ENCODE measurements around the gene PSMA3. TPM values are rescaled to one million over a fixed set of nuclear protein-coding genes. Genes with fewer than 3 reads are reported as not detected.
"Not testable (repeated sequence)": the region's sequence is repeated elsewhere in the genome, so short reads cannot be mapped to it uniquely, and the experiment has no call there.

Gene PSMA3
- total RNA-seq, 6 donors from 2014 or later = 49.2 to 164 (median 153) TPM

DNA sequence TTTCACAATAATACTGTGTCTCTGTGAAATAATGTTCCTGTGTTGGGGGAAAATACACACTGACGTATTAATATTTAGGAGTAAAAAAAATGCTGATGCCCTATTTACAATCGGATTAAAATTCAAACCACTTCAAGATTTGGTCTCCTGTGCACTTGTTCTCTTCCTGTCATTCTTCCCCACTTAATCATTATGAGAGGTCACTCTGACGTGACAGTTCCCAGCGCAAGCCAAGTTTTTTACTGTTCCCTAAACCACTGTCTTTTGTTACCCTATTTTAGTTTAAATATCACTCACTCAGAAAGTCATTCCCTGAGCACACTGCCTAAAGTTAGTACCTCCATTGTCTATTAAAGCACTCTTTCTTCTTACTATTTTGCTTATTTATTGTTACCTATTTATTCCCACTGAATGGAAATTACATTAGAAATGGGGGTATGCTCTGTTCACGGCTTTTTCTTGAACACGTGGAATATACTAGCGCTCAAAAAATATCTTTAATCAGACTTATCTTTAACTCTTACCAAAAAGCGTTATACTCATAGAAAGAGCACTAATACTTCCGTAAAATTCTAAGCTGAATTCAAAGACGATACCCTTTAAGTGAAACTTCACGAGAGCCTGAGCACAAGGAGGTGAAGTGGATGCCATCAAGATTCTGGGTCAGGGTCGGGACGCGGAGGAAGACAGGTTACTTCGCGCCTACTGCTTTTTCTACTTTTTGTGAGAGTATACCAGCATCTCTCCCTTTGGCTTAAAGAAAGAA lies 670 bp upstream of the PSMA3 start:
- peaks cover 0 to 12% (median 6%) of the 10 kb centered on the region in 4 donors for H3K36me3 ChIP-seq
- peak in 1 of 2 donors; percentile 38 for TF ChIP-seq POLR2AphosphoS5 (IDR thresholded peaks at IDR 0.05)
- TF ChIP-seq EP300 (IDR thresholded peaks at IDR 0.05) = no peak
- 1% methylated on average over 16 of the region's 16 CpGs for WGBS, 2 donors

DNA sequence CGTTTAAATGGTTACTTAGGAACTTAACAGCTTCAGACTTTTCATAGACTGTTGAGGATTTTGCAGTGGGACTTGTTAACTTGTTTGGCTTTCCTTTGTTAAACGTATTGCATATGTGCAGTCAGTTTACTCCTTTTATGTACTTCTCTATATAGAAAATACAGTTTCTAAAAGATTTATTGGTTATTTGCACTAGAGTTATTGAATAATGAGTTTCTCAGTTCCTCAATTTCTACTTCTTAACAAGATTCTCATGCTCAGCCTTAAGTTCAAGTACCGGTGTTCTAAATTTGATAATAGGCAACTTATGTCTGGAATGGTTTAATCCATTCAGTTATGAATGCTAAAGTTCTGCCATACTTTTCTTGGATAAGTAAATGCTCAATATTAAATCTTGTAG lies 919 bp downstream of the PSMA3 start:
- no peak for ATAC-seq (ENCODE audit: low FRiP score in 2 of 2)
- Histone ChIP-seq H3K4me1 (peaks cover 22 to 41% (median 33%) of the 10 kb centered on the region in 4 donors), H3K4me3 (peak overlapping the region; percentile 69 to 88 (median 82)), H3K9me3 (no peaks in the 10 kb centered on the region), H3K36me3 (peaks cover 0 to 25% (median 17%) of the 10 kb centered on the region in 4 donors), H3K27me3 (no peaks in the 10 kb centered on the region), H3K27ac (peak overlapping the region; percentile 94 to 98 (median 96))
- 1 to 4% methylated on average over 3 of the region's 3 CpGs for WGBS, 2 donors
- TF ChIP-seq, protein P1, sequence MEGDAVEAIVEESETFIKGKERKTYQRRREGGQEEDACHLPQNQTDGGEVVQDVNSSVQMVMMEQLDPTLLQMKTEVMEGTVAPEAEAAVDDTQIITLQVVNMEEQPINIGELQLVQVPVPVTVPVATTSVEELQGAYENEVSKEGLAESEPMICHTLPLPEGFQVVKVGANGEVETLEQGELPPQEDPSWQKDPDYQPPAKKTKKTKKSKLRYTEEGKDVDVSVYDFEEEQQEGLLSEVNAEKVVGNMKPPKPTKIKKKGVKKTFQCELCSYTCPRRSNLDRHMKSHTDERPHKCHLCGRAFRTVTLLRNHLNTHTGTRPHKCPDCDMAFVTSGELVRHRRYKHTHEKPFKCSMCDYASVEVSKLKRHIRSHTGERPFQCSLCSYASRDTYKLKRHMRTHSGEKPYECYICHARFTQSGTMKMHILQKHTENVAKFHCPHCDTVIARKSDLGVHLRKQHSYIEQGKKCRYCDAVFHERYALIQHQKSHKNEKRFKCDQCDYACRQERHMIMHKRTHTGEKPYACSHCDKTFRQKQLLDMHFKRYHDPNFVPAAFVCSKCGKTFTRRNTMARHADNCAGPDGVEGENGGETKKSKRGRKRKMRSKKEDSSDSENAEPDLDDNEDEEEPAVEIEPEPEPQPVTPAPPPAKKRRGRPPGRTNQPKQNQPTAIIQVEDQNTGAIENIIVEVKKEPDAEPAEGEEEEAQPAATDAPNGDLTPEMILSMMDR (IDR thresholded peaks at IDR 0.05) = no peak
- TF ChIP-seq POLR2A (IDR thresholded peaks at IDR 0.05) = no peak
- TF ChIP-seq POLR2AphosphoS5 (IDR thresholded peaks at IDR 0.05) = no peak
- TF ChIP-seq EP300 (IDR thresholded peaks at IDR 0.05) = no peak
- DNase-seq = no peak

More for the DNA sequence above, 670 bp upstream of the PSMA3 start:
- Histone ChIP-seq H3K9me3 (no peaks in the 10 kb centered on the region), H3K4me1 (peaks cover 22 to 36% (median 33%) of the 10 kb centered on the region in 4 donors), H3K27ac (peak overlapping the region; percentile 94 to 98 (median 96)), H3K27me3 (no peaks in the 10 kb centered on the region), H3K4me3 (peak overlapping the region; percentile 42 to 88 (median 74))
- DNase-seq = peak in 1 of 2 donors; percentile 32
- peak; percentile 54 to 59 for ATAC-seq (ENCODE audit: low FRiP score in 2 of 2)

DNA sequence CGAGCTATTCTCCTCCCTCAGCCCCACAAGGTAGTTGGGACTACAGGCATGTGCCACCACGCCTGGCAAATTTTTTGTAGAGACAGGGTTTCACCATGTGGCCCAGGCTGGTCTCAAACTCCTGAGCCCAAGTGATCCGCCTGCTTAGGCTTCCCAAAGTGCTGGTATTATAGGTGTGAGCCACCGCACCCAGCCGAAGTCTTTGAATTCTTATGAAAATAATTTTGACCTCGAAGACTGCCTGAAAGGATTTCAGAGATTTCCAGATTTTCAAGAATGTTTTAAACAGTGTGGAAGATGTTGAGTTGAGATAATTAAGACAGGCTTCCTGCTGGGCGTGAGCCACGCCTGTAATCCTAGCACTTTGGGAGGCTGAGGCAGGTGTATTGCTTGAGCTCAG lies 5.0 kb downstream of the PSMA3 start:
- Histone ChIP-seq H3K27me3 (no peaks in the 10 kb centered on the region), H3K9me3 (no peaks in the 10 kb centered on the region), H3K27ac (no peak overlapping the region), H3K4me3 (no peak overlapping the region), H3K36me3 (peaks cover 14 to 64% (median 46%) of the 10 kb centered on the region in 4 donors), H3K4me1 (peaks cover 22 to 32% (median 25%) of the 10 kb centered on the region in 4 donors)
- DNase-seq (no peak), ATAC-seq (ENCODE audit: low FRiP score in 2 of 2) (no peak)
- WGBS, 2 donors = 93% methylated on average over 8 of the region's 8 CpGs
- TF ChIP-seq POLR2AphosphoS5 (IDR thresholded peaks at IDR 0.05) (no peak), EP300 (IDR thresholded peaks at IDR 0.05) (no peak), POLR2A (IDR thresholded peaks at IDR 0.05) (no peak)
- TF ChIP-seq, protein P1 (IDR thresholded peaks at IDR 0.05) = no peak

DNA sequence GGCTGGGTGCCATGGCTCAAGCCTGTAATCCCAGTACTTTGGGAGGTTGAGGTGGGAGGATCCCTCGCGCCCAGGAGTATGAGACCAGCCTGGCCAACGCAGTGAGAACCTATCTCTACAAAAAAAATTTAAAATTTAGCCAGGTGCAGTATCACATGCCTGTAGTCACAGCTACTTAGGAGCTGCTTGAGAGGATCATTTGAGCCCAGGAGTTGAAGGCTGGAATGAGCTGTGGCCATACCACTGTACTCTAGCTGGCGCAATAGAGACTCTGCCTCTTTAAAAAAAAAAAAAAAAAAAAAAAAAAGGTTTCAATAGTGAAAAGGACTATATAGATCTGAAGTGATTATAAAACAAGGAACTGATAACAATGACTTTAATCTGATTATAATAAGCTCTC lies 13.5 kb downstream of the PSMA3 start:
- ATAC-seq (ENCODE audit: low FRiP score in 2 of 2) (peak; percentile 23 to 89), DNase-seq (peak in 1 of 2 donors; percentile 24)
- Histone ChIP-seq H3K4me3 (no peak overlapping the region), H3K4me1 (peaks cover 0 to 9% (median 1%) of the 10 kb centered on the region in 4 donors), H3K27me3 (no peaks in the 10 kb centered on the region), H3K27ac (no peak overlapping the region), H3K36me3 (peaks cover 16 to 97% (median 69%) of the 10 kb centered on the region in 4 donors), H3K9me3 (no peaks in the 10 kb centered on the region)
- TF ChIP-seq, protein P1 (IDR thresholded peaks at IDR 0.05) = no peak
- TF ChIP-seq POLR2AphosphoS5 (IDR thresholded peaks at IDR 0.05) = no peak
- TF ChIP-seq POLR2A (IDR thresholded peaks at IDR 0.05) = no peak
- 67 to 79% methylated on average over 4 of the region's 4 CpGs for WGBS, 2 donors

DNA sequence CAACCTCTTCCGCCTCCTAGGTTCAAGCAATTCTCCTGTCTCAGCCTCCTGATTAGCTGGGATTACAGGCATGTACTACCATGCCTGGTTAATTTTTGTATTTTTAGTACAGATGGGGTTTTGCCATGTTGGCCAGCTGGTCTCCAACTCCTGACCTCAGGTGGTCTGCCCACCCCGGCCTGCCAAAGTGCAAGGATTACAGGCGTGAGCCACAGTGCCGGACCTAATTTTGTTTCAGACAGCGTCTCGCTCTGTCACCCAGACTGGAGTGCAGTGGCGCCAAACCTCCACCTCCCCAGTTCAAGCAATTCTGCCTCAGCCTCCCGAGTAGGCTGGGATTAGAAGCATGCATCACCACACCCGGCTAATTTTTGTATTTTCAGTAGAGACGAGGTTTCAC lies 17.4 kb downstream of the PSMA3 start:
- not testable (repeated sequence) for H3K27me3 ChIP-seq; H3K4me3 ChIP-seq; ATAC-seq (ENCODE audit: low FRiP score in 2 of 2); H3K4me1 ChIP-seq; H3K9me3 ChIP-seq; DNase-seq; H3K27ac ChIP-seq
- WGBS, 2 donors = 96 to 98% methylated on average over 9 to 10 of the region's 10 CpGs
- H3K36me3 ChIP-seq = peaks cover 17 to 99% (median 79%) of the 10 kb centered on the region in 4 donors

All from upper lobe of left lung (tissue), 6 donors.